GM18505 (cell line): ENCODE data around the gene INPP5J.
"Not testable (repeated sequence)": the region's sequence is repeated elsewhere in the genome, so short reads cannot be mapped to it uniquely, and the experiment has no call there.

Experiments used
- ATAC-seq: cut with Tn5 transposase; IDR thresholded peaks from one replicate; pipeline ENCODE4 v1.9.1; 2021; ENCODE audit not compliant: unreplicated experiment
- POLR2A ChIP-seq: IDR thresholded peaks from 4 replicates; pipeline ENCODE4 v1.6.1; 2011; ENCODE audit warnings: borderline replicate concordance; ENCODE audit not compliant: insufficient read depth, insufficient read length; ENCODE audit errors: extremely low read depth

The INPP5J gene

GRCh38 chr22:31148488-31148887, 25.7 kb downstream of the INPP5J start:
- no peak for ATAC-seq
- no peak for TF ChIP-seq POLR2A

GRCh38 chr22:31148953-31149627, 26.3 kb downstream of the INPP5J start:
- no peak for ATAC-seq
- no peak for TF ChIP-seq POLR2A

- no peak for ATAC-seq
- no peak for TF ChIP-seq POLR2A
These were observed 27.8 kb downstream of the INPP5J start for GRCh38 chr22:31150615-31151014.

- ATAC-seq = no peak
These were observed 29.1 kb downstream of the INPP5J start for GRCh38 chr22:31151872-31152271.

DNA sequence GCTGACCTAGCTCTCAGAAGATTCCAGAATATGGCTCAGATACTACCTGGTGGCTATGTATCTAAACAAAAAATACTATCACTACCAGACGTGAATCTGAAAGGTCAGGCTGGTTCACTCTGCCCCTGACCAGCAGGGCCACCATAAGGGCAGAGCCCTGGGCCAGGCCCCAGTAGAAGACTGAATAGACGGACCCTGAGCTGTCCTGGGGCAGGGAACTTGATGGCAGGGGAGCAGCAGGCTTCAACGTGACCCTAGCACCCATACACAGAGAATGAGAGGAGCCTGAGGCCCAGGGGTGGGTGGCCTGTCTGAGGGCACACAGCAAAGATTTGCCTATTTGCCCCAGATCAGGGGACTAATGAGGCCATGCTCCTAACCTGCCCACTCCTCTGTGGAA, 30.6 kb downstream of the INPP5J start:
- no peak for ATAC-seq
- no peak for TF ChIP-seq POLR2A

More at GRCh38 chr22:31151872-31152271, 29.1 kb downstream of the INPP5J start:
- no peak for TF ChIP-seq POLR2A

GRCh38 chr22:31154975-31155374, 32.2 kb downstream of the INPP5J start:
- no peak for TF ChIP-seq POLR2A
- no peak for ATAC-seq

GRCh38 chr22:31155422-31155821, 32.7 kb downstream of the INPP5J start:
- no peak for TF ChIP-seq POLR2A
- ATAC-seq = no peak

GRCh38 chr22:31160328-31160978, 37.7 kb downstream of the INPP5J start:
- no peak for ATAC-seq
- TF ChIP-seq POLR2A = no peak

DNA sequence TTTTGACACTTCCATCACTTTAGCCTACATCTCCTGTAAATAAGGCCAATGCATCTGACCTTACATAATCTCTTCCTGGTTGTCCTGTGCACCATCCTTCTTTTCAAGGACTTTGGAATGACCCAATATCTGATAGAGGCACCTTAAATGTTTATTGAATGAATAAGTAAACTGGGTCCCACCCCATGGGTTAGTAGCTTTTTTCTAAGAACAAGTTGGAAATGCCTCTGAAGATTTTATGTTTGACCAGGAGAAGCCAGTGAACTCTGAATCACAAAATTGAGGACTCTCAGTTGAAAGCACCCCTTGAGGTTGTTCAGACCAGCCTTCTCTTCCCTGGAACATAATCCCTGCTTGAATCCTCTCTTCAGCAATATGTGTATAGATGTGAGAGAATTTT, 38.6 kb downstream of the INPP5J start:
- ATAC-seq = no peak
- no peak for TF ChIP-seq POLR2A

- ATAC-seq = no peak
- TF ChIP-seq POLR2A = no peak
These were observed 39.4 kb downstream of the INPP5J start for GRCh38 chr22:31162015-31162765.

GRCh38 chr22:31170971-31171370, 48.2 kb downstream of the INPP5J start:
- no peak for ATAC-seq
- no peak for TF ChIP-seq POLR2A

GRCh38 chr22:31171734-31172133, 49.0 kb downstream of the INPP5J start:
- not testable (repeated sequence) for ATAC-seq

DNA sequence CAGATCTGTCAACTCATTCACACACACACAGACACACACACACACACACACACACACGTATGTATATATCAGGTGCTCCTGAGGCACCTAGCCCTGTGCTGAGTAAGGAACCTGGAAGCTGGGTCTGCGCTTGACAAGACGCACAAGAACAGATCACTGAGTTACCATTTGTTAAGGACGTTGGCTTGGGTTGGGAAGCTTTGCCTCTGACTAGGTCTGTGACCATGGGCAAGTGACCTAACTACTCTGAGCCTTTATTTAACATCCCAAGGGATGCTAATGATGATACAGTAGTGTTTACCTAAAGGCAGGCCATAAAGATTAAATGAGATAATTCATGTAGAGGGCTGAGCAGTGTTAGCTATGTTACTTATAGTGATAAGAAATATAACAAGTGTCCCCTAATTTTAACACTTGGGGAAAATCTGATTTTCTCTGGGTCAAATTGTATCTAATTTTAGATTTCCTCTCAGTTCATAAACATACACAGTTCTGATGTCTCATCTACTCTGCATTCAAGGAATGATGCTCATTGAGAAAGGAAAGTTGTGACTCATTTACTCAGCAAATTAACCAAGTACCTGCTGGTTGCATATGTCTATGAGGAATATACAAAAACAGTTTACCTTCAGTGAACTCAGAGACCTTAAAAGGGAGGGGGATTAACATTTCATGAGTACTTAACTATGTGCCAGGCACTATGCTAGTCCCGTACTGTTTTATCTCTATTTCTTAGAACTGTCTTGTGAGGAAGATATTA, 50.8 kb downstream of the INPP5J start:
- TF ChIP-seq POLR2A = no peak
- no peak for ATAC-seq

DNA sequence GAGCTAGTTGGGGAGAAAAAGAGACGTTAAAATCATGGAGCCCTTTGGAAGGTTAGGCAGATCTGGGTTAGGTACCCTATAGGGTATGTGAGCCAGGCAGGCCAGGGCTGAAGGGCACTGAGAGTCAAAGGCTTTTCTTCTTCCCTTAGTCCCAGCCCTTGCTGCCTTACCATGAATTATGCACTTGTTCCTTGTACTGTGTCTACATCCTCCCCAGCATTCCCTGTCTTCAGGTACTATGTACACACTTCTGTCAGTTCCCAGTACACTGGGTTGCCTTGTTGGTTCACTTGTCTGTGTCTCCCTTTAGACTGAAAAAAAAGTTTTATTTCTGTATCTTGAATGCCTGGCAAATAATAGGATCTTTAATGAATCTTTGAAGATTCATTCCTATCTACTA, 54.2 kb downstream of the INPP5J start:
- no peak for TF ChIP-seq POLR2A
- ATAC-seq = no peak
